ENCODE data around the gene DLG2. TPM values are rescaled to one million over a fixed set of nuclear protein-coding genes. Genes with fewer than 3 reads are reported as not detected.

DLG2 gene
- total and polyA plus RNA-seq, 9 of the 15 experiments (the other 6 are each of a cell fraction or from before 2014, with no cell fraction given) = 0.52 to 1.6 (median 0.95) TPM

- H3K27ac ChIP-seq (ENCODE audit: extremely low read depth, low read depth, low read length) = no peak overlapping the region
- no peaks in the 10 kb centered on the region for H3K9me3 ChIP-seq (replicated peaks; ENCODE audit: control insufficient read depth, insufficient read depth, low read depth, low read length)
- no peak for DNase-seq (ENCODE audit: extremely low read depth in 1 of 4, low spot score in 3 of 4)
- ChIA-PET POLR2A (no interaction called here), CTCF (ENCODE audit: low intra/inter-chr PET ratio) (no interaction called here)
- H3K9me1 ChIP-seq (ENCODE audit: control insufficient read depth, insufficient read depth, low read length) = no peaks in the 10 kb centered on the region
- no peak overlapping the region for H3K9ac ChIP-seq (ENCODE audit: insufficient read depth in 1 of 2, low read depth in 2 of 2, low read length in 2 of 2)
- no peak for ATAC-seq
- H3K4me2 ChIP-seq (ENCODE audit: insufficient read depth, low read length) = no peak overlapping the region
- H3K4me3 ChIP-seq = no peak overlapping the region
- no peaks in the 10 kb centered on the region for H4K20me1 ChIP-seq (replicated peaks; ENCODE audit: control insufficient read depth, insufficient read depth, low read length)
- FAIRE-seq = no peak
- in situ Hi-C loops (cut with MboI) (no loop called here), intact Hi-C loops (cut with micrococcal nuclease) (no loop called here)
- H2AFZ ChIP-seq (ENCODE audit: low read depth, low read length) = no peak overlapping the region
- no TSS peak for BruUV-seq (replicated peaks)
- H3K79me2 ChIP-seq (ENCODE audit: control insufficient read depth, insufficient read depth, low read length) = no peaks in the 10 kb centered on the region
- no peaks in the 10 kb centered on the region for H3K27me3 ChIP-seq (ENCODE audit: control insufficient read depth in 2 of 2, insufficient read depth in 2 of 2, low read length in 2 of 2)
- 0% methylated on average over 4 of the region's 4 CpGs for WGBS (ENCODE audit: insufficient coverage, low coverage, missing lambda C conversion rate)
- no peaks in the 10 kb centered on the region for H3K4me1 ChIP-seq (replicated peaks in 1 of 2; ENCODE audit: control insufficient read depth in 2 of 2, insufficient read depth in 2 of 2, low read length in 2 of 2)
- no peaks in the 10 kb centered on the region for H3K36me3 ChIP-seq (ENCODE audit: control insufficient read depth, insufficient read depth, low read length)
- no peak for TF ChIP-seq HDAC8 (tag; IDR thresholded peaks at IDR 0.05)
- no peak for TF ChIP-seq ZNF830 (CRISPR knock-in tag; IDR thresholded peaks at IDR 0.05)
- TF ChIP-seq ZNF311 (CRISPR knock-in tag; IDR thresholded peaks at IDR 0.05) = no peak
- no peak for TF ChIP-seq PHF20 (IDR thresholded peaks at IDR 0.05; ENCODE audit: partially characterized antibody)
- TF ChIP-seq NFXL1 (CRISPR knock-in tag; IDR thresholded peaks at IDR 0.05) = no peak
- TF ChIP-seq TBP (optimal IDR thresholded peaks at IDR 0.05; ENCODE audit: low read depth, low read length) = no peak
- TF ChIP-seq ARID2 (IDR thresholded peaks at IDR 0.05) = no peak
- no peak for TF ChIP-seq FOSL1 (tag; conservative IDR thresholded peaks at IDR 0.05)
- TF ChIP-seq E4F1 (CRISPR knock-in tag; IDR thresholded peaks at IDR 0.05; ENCODE audit: borderline replicate concordance) = no peak
- TF ChIP-seq GTF2F1 (IDR thresholded peaks at IDR 0.05; ENCODE audit: low read depth, low read length) = no peak
- no peak for TF ChIP-seq ZNF740 (CRISPR knock-in tag; IDR thresholded peaks at IDR 0.05)
- no peak for TF ChIP-seq ZNF740 (tag; IDR thresholded peaks at IDR 0.05)
- no peak for TF ChIP-seq ATF2 (CRISPR knock-in tag; IDR thresholded peaks at IDR 0.05)
- TF ChIP-seq ZBED1 (IDR thresholded peaks at IDR 0.05) = no peak
- TF ChIP-seq U2AF1 (optimal IDR thresholded peaks at IDR 0.05; ENCODE audit: low read depth, low read length) = no peak
- no peak for TF ChIP-seq TCF7L2 (IDR thresholded peaks at IDR 0.05; ENCODE audit: low read depth, low read length)
Observed at GRCh38 chr11:84965484-84965883, 661.7 kb downstream of the DLG2 start.

Measured in K562 (cell line).